Esophagus (tissue), 2 donors: Measurements from ENCODE around the gene DAND5. TPM values are rescaled to one million over a fixed set of nuclear protein-coding genes. Genes with fewer than 3 reads are reported as not detected.

Experiments
- H3K27ac ChIP-seq, 2 donors: one replicate each; pipeline ENCODE4 v1.5.1; 2013; ENCODE audit warnings: low read depth in 2 of 2, mild to moderate bottlenecking in 2 of 2, inconsistent platforms in 1 of 2, low read length in 1 of 2, moderate library complexity in 1 of 2
- H3K27me3 ChIP-seq, 2 donors: one replicate each; pipeline ENCODE4 v1.6.1; 2013; ENCODE audit warnings: low read length in 2 of 2, control low read depth in 1 of 2, mild to moderate bottlenecking in 1 of 2; ENCODE audit not compliant: insufficient read depth in 2 of 2, control insufficient read depth in 1 of 2
- H3K36me3 ChIP-seq, 2 donors: one replicate each; pipeline ENCODE4 v1.6.1; 2013; ENCODE audit warnings: low read length in 1 of 2; ENCODE audit not compliant: control insufficient read depth in 2 of 2, insufficient read depth in 2 of 2
- H3K4me1 ChIP-seq, 2 donors: one replicate each; pipeline ENCODE4 v1.6.1; 2013; ENCODE audit warnings: low read length in 1 of 2; ENCODE audit not compliant: control insufficient read depth in 2 of 2, insufficient read depth in 2 of 2
- H3K4me3 ChIP-seq, 2 donors: one replicate each; pipeline ENCODE4 v1.5.1; 2013; ENCODE audit warnings: low read length in 2 of 2, mild to moderate bottlenecking in 2 of 2, low read depth in 1 of 2, moderate library complexity in 1 of 2
- H3K9me3 ChIP-seq, 2 donors: one replicate each; pipeline ENCODE4 v1.6.1; 2013; ENCODE audit warnings: mild to moderate bottlenecking in 2 of 2, low read depth in 1 of 2, low read length in 1 of 2, moderate library complexity in 1 of 2; ENCODE audit not compliant: control insufficient read depth in 2 of 2, insufficient read depth in 1 of 2
- WGBS, 2 donors: extraction: QIAGEN DNeasy Blood & Tissue Kit; methylation state at CpG; one replicate each; pipeline ENCODE4 v1.1.7; 2013; 5-methylcytosine and 5-hydroxymethylcytosine counted together
- polyA plus RNA-seq, 2 donors: library from polyadenylated mRNA; stranded (reverse); fragments of 200-250 nt; gene quantifications; one replicate each; pipeline ENCODE4 v1.2.3, GENCODE V29; 2013
- donor health status: healthy with polysubstance abuse.
- donor health status: Bipolar disorder and iron deficiency.

Gene DAND5
- polyA plus RNA-seq, 2 donors = not detected

DNA sequence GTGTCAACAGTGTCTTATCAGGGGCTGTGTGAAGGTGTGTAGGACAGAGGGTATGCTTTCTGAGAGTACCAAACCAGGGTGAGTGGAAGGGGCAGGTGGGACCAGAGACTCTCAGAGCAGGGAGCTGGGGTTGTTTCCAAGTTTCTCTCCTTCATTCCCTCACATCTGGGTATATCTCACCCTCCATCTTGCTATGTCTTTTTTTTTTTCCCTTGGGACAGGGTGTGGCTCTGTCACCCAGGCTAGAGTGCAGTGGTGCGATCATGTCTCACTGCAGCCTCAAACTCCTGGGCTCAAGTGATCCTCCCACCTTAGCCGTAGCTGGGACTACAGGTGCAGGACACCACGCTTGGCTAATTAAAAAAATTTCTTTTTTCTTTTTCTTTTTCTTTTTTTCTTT lies 10.6 kb downstream of the DAND5 start:
- WGBS, 2 donors = 86 to 87% methylated on average over 3 of the region's 3 CpGs
- Histone ChIP-seq H3K27me3 (no peaks in the 10 kb centered on the region), H3K4me1 (peaks cover 0 to 5% of the 10 kb centered on the region in 2 donors), H3K27ac (no peak overlapping the region), H3K36me3 (no peaks in the 10 kb centered on the region), H3K4me3 (no peak overlapping the region), H3K9me3 (no peaks in the 10 kb centered on the region)

DNA sequence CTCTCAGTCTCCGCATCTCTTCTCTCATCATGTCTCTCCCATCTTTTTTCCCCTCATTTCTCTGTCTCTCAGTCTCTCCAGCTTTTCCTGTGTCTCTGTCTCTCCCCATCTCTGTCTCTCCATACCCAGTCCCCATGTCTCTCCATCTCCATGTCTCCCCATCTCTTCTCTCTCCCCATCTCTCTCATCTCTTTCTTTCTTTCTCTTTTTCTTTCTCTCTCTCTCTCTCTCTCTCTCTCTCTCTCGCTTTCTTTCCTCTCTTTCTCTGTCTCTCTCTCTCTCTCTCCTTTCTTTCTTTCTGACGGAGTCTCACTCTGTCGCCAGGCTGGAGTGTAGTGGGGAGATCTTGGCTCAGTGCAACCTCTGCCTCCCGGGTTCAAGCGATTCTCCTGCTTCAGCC lies 13.3 kb downstream of the DAND5 start:
- 87 to 93% methylated on average over 6 of the region's 6 CpGs for WGBS, 2 donors
- no peaks in the 10 kb centered on the region for H3K36me3 ChIP-seq
- H3K27ac ChIP-seq = no peak overlapping the region
- peaks cover 0 to 11% of the 10 kb centered on the region in 2 donors for H3K4me1 ChIP-seq
- no peaks in the 10 kb centered on the region for H3K9me3 ChIP-seq
- no peak overlapping the region for H3K4me3 ChIP-seq
- H3K27me3 ChIP-seq = no peaks in the 10 kb centered on the region

DNA sequence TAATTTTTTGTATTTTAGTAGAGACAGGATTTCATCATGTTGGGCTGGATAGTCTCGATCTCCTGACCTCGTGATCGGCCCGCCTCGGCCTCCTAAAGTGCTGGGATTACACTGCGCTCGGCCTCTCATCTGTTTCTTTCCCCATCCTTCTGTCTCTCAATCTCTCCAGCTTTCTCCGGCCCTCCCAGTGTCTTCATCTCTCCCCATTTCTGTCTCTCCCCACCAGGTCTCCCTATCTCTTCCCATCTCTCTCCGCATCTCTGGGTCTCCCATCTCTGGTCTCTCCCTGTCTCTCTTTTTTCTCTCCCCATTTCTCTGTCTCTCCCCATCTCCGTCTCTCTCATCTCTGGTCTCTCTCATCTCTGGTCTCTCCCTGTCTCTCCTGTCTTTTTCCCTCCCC lies 13.7 kb downstream of the DAND5 start:
- no peaks in the 10 kb centered on the region for H3K27me3 ChIP-seq
- H3K4me1 ChIP-seq = peaks cover 0 to 11% of the 10 kb centered on the region in 2 donors
- H3K36me3 ChIP-seq = no peaks in the 10 kb centered on the region
- H3K27ac ChIP-seq = no peak overlapping the region
- peak overlapping the region in 1 of 2 donors; percentile 26 for H3K4me3 ChIP-seq
- WGBS, 2 donors = 44 to 46% methylated on average over 10 of the region's 10 CpGs
- H3K9me3 ChIP-seq = no peaks in the 10 kb centered on the region

DNA sequence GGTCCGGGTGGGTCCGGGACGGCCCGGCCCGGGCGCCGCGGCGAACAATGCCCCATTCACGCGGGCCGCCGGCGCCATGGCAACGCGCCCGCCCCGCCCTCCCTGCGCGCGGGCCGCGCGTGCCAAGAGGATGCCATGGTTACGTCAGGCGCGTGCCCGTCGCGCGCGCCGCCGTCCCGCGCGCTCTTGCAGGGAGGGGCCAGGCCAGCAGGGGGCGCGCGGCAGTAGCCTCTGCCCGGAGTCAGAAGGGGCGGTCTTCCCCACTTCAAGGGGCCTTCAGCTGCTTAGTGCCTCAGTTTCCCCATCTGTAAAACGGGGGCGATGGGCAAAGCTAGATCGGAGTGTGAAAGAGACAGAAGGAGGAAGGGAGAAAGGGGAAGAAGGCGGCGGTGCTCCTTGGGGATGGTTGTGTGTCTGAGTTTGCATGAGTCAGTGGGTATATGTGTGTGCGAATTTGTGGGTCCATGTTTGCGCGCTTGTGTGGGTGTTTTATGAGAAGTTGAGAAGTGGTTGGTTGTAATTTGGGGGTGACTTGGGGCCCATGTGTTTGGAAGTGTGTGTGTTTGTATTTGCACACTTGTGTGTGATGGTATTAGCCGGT lies 14.3 kb downstream of the DAND5 start:
- no peaks in the 10 kb centered on the region for H3K9me3 ChIP-seq
- peak overlapping the region in 1 of 2 donors; percentile 26 for H3K4me3 ChIP-seq
- 9 to 12% methylated on average over 35 to 51 of the region's 51 CpGs for whole genome bisulfite sequencing, 2 donors
- H3K27me3 ChIP-seq = no peaks in the 10 kb centered on the region
- no peak overlapping the region for H3K27ac ChIP-seq
- no peaks in the 10 kb centered on the region for H3K36me3 ChIP-seq
- peaks cover 0 to 11% of the 10 kb centered on the region in 2 donors for H3K4me1 ChIP-seq

DNA sequence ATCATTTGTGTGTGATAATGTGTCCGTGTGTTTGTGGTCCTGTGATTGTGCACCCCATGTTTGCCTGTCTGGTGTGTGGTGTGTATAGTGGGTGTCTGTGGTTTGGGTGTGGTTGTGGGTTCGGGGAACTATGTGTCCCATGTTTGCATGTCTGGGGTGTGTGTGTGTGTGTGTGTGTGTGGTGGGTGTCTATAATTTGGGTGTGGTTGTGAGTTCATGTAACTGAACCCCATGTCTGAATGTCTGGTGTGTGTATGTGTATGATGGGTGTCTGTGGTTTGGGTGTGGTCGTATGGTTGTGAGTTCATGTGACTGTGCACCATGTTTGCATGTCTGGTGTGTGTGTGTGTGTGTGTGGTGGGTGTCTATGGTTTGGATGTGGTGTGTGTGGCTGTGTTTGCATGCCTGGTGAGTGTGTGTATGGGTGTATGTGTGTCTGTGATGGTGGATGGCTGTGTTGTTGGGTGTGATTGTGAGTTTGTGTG lies 14.8 kb downstream of the DAND5 start:
- Histone ChIP-seq H3K4me3 (no peak overlapping the region), H3K9me3 (no peaks in the 10 kb centered on the region), H3K4me1 (peaks cover 0 to 11% of the 10 kb centered on the region in 2 donors), H3K36me3 (no peaks in the 10 kb centered on the region), H3K27ac (no peak overlapping the region), H3K27me3 (no peaks in the 10 kb centered on the region)
- WGBS, 2 donors = 71 to 75% methylated on average over 3 of the region's 3 CpGs

DNA sequence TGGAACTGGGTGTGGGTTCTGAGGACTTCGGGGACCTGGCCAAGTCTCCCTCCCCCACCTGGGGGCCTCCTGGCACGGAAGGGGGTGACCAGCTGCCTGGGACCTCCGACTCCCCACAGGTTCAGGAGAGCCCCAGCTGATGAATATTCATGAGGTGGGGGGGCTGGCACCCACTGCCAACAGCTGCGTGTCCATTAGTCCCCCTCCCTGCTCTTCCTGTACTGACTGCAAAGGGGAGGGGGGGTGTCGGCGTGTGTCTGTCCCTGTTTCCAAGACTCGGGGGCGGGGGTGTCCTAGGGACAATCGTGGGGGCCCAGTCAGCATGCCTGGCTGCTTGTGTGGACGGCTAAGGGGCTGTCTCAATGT lies 15.3 kb downstream of the DAND5 start:
- Histone ChIP-seq H3K27ac (no peak overlapping the region), H3K36me3 (no peaks in the 10 kb centered on the region), H3K27me3 (no peaks in the 10 kb centered on the region), H3K9me3 (no peaks in the 10 kb centered on the region), H3K4me3 (no peak overlapping the region), H3K4me1 (peaks cover 0 to 11% of the 10 kb centered on the region in 2 donors)
- 38 to 42% methylated on average over 10 of the region's 10 CpGs for WGBS, 2 donors

DNA sequence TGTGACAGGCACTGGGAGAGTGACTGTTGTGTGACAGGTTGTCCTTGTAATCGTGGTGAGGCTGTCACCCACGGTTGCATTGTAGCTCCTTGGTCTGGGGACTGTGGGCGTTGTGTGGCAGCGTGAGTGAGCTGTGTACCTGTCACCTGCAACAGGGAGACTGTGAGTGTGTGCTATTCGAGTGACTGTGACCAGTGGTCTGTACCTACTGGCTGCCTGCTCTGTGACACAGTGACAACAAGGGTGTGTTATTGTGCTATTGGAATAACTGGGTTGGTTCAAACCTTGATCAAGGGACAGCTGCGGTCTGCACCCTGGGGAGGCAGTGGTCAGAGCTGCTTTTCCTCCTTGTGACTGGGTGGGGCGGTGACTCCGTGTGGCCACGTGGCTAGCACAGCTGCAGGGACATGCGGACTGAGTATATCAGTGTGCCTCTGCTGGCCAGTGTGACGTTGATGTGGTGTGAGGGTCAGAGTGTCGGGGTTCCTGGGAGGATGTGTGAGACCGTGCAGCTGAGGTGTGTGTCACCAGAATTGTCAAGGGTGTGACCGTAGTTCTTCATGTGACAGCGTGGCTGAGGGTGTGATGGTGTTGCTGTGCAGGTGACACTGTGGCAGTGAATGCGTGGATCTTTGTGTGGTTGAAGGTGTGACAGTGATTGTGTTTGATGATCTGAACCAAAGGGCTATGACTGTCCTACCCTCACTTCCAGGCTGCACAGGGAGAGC lies 15.8 kb downstream of the DAND5 start:
- H3K4me3 ChIP-seq = no peak overlapping the region
- no peaks in the 10 kb centered on the region for H3K9me3 ChIP-seq
- peaks cover 0 to 11% of the 10 kb centered on the region in 2 donors for H3K4me1 ChIP-seq
- 48 to 63% methylated on average over 16 of the region's 16 CpGs for WGBS, 2 donors
- H3K36me3 ChIP-seq = no peaks in the 10 kb centered on the region
- no peaks in the 10 kb centered on the region for H3K27me3 ChIP-seq
- no peak overlapping the region for H3K27ac ChIP-seq

DNA sequence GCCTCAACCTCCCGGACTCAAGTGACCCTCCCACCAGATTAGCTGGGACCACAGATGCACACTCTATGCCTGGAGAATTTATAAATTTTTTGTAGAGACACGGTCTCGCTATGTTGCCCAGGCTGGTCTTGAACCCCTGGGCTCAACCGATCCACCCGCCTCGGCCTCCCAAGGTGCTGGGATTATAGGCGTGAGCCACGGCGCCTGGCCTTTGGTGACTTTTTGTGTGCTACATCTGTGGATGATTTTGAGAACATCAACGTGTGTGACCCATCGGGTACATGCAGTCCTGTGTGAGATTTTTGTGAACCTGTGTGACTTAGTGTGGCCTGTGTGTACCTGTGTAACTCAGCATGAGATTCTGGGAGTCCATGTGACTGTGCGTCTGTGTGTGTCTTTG lies 17.4 kb downstream of the DAND5 start:
- H3K27me3 ChIP-seq = no peaks in the 10 kb centered on the region
- no peaks in the 10 kb centered on the region for H3K36me3 ChIP-seq
- H3K4me3 ChIP-seq = no peak overlapping the region
- H3K9me3 ChIP-seq = no peaks in the 10 kb centered on the region
- H3K27ac ChIP-seq = no peak overlapping the region
- WGBS, 2 donors = 93 to 98% methylated on average over 12 of the region's 12 CpGs
- H3K4me1 ChIP-seq = peaks cover 0 to 11% of the 10 kb centered on the region in 2 donors

DNA sequence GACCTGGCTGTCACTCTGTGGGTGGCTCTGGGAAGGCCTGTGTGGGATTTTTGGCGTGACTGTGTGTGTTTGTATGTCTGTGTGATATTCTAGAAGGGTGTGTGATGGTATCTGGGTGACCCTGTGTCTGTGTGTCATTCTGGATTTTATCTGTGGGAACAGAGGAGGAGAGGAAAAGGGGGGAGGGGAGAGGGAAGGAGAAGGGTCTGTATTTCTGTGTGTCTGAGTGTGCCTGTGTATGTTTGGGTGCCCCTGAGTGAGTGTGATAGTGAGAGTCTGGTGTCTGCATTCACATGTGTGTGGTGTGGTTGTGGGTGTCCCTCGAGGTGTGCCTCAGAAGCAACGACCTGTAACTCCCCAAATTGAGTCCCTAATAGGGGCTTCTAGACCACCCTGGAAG lies 17.8 kb downstream of the DAND5 start:
- WGBS, 2 donors = 64 to 77% methylated on average over 3 of the region's 3 CpGs
- peaks cover 0 to 11% of the 10 kb centered on the region in 2 donors for H3K4me1 ChIP-seq
- H3K4me3 ChIP-seq = no peak overlapping the region
- no peaks in the 10 kb centered on the region for H3K36me3 ChIP-seq
- H3K27me3 ChIP-seq = no peaks in the 10 kb centered on the region
- H3K27ac ChIP-seq = no peak overlapping the region
- no peaks in the 10 kb centered on the region for H3K9me3 ChIP-seq

DNA sequence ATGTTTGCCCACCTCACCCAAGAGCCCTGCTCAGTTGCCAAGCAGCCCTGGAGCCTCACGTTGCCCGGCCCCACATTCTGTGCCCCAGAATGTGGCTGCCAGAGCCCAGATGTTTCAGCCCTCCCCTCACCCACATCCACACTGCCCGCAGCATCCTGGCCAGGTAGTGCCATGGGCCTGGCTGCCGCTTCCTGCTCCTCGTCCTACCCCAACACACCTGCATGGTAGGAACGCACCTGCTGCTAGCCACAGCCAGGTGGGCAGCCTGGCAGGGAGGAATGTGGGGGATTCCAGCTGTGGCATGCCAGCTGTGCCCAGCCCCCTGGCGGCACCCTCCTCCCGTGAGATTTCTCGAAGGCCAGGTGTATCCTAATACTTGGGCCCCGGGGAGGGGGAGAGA lies 18.4 kb downstream of the DAND5 start:
- Histone ChIP-seq H3K4me1 (peaks cover 0 to 11% of the 10 kb centered on the region in 2 donors), H3K36me3 (no peaks in the 10 kb centered on the region), H3K4me3 (no peak overlapping the region), H3K27me3 (no peaks in the 10 kb centered on the region), H3K9me3 (no peaks in the 10 kb centered on the region), H3K27ac (no peak overlapping the region)
- 48 to 56% methylated on average over 10 of the region's 10 CpGs for WGBS, 2 donors
